ENCODE measurements around the gene TAOK2. TPM values are rescaled to one million over a fixed set of nuclear protein-coding genes. Genes with fewer than 3 reads are reported as not detected.

The TAOK2 gene
- total and polyA plus RNA-seq, 2 of the 13 experiments (the other 11 are each of a cell fraction or from before 2014, with no cell fraction given) = 17.4 to 43.2 TPM

GRCh38 chr16:29995911-29996765, 22.5 kb downstream of the TAOK2 start, which contains the start of gene INO80E (continued):
- TF ChIP-seq, protein P1, sequence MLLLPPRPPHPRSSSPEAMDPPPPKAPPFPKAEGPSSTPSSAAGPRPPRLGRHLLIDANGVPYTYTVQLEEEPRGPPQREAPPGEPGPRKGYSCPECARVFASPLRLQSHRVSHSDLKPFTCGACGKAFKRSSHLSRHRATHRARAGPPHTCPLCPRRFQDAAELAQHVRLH (CRISPR knock-in tag; IDR thresholded peaks at IDR 0.05; ENCODE audit: borderline replicate concordance, low read depth) = peak; percentile 38; the same call in 1 of the 2 replicates
- TF ChIP-seq HOMEZ (CRISPR knock-in tag; IDR thresholded peaks at IDR 0.05; ENCODE audit: low read depth) (no peak; the same call in 1 of the 2 replicates), MEF2D (CRISPR knock-in tag; IDR thresholded peaks at IDR 0.05) (peak; percentile 73), ZNF543 (CRISPR knock-in tag; IDR thresholded peaks at IDR 0.05) (peak; percentile 40; the same call in 1 of the 2 replicates), TP53 (CRISPR knock-in tag; conservative IDR thresholded peaks at IDR 0.05) (peak; percentile 16; the same call in 1 of the 2 replicates), ELF1 (CRISPR knock-in tag; IDR thresholded peaks at IDR 0.05) (peak; percentile 100), TEF (CRISPR knock-in tag; IDR thresholded peaks at IDR 0.05) (no peak; the same call in 1 of the 2 replicates), ZNF552 (CRISPR knock-in tag; IDR thresholded peaks at IDR 0.05; ENCODE audit: borderline replicate concordance) (peak; percentile 11; the same call in 1 of the 2 replicates), ATAD3A (CRISPR knock-in tag; IDR thresholded peaks at IDR 0.05) (no peak), RBAK (CRISPR knock-in tag; IDR thresholded peaks at IDR 0.05) (no peak), PRDM15 (CRISPR knock-in tag; IDR thresholded peaks at IDR 0.05) (peak; percentile 72), FOXC1 (CRISPR knock-in tag; IDR thresholded peaks at IDR 0.05; ENCODE audit: borderline replicate concordance) (peak; percentile 69), ZBTB38 (CRISPR knock-in tag; IDR thresholded peaks at IDR 0.05) (no peak)
- TF ChIP-seq, protein P2, sequence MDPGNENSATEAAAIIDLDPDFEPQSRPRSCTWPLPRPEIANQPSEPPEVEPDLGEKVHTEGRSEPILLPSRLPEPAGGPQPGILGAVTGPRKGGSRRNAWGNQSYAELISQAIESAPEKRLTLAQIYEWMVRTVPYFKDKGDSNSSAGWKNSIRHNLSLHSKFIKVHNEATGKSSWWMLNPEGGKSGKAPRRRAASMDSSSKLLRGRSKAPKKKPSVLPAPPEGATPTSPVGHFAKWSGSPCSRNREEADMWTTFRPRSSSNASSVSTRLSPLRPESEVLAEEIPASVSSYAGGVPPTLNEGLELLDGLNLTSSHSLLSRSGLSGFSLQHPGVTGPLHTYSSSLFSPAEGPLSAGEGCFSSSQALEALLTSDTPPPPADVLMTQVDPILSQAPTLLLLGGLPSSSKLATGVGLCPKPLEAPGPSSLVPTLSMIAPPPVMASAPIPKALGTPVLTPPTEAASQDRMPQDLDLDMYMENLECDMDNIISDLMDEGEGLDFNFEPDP (CRISPR knock-in tag; conservative IDR thresholded peaks at IDR 0.05) = 0 out of 2 replicates have a peak, but pooled peaks have one; percentile 35
- TF ChIP-seq, protein P3, sequence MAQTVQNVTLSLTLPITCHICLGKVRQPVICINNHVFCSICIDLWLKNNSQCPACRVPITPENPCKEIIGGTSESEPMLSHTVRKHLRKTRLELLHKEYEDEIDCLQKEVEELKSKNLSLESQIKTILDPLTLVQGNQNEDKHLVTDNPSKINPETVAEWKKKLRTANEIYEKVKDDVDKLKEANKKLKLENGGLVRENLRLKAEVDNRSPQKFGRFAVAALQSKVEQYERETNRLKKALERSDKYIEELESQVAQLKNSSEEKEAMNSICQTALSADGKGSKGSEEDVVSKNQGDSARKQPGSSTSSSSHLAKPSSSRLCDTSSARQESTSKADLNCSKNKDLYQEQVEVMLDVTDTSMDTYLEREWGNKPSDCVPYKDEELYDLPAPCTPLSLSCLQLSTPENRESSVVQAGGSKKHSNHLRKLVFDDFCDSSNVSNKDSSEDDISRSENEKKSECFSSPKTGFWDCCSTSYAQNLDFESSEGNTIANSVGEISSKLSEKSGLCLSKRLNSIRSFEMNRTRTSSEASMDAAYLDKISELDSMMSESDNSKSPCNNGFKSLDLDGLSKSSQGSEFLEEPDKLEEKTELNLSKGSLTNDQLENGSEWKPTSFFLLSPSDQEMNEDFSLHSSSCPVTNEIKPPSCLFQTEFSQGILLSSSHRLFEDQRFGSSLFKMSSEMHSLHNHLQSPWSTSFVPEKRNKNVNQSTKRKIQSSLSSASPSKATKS (CRISPR knock-in tag; IDR thresholded peaks at IDR 0.05) = peak; percentile 92; the same call in 1 of the 2 replicates
- TF ChIP-seq, protein P4, sequence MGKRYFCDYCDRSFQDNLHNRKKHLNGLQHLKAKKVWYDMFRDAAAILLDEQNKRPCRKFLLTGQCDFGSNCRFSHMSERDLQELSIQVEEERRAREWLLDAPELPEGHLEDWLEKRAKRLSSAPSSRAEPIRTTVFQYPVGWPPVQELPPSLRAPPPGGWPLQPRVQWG (CRISPR knock-in tag; IDR thresholded peaks at IDR 0.05; ENCODE audit: borderline replicate concordance, low read depth) = no peak

All from HepG2 (cell line).